Liver (tissue), 9 donors: ENCODE measurements around the gene PDCD10. TPM values are rescaled to one million over a fixed set of nuclear protein-coding genes. Genes with fewer than 3 reads are reported as not detected.

ENCODE experiments used
- DNase-seq: peaks from one replicate; pipeline ENCODE4 v3.0.0-alpha.2; 2017; ENCODE audit warnings: low spot score
- H3K27ac ChIP-seq, 2 donors: one replicate each; pipeline ENCODE4 v1.7.0; 2013; ENCODE audit warnings: inconsistent platforms in 2 of 2, low read length in 2 of 2, control low read depth in 1 of 2, low read depth in 1 of 2, mild to moderate bottlenecking in 1 of 2
- H3K27me3 ChIP-seq, 4 donors: one replicate each; pipeline versions ENCODE4 v1.6.1 to v1.7.0; 2013; ENCODE audit warnings: low read length in 3 of 4, inconsistent platforms in 1 of 4, mild to moderate bottlenecking in 1 of 4, moderate library complexity in 1 of 4; ENCODE audit not compliant: control insufficient read depth in 4 of 4, insufficient read depth in 4 of 4
- H3K36me3 ChIP-seq, 4 donors: one replicate each; pipeline versions ENCODE4 v1.6.1 to v1.7.0; 2013; ENCODE audit warnings: low read length in 3 of 4, mild to moderate bottlenecking in 3 of 4, low read depth in 1 of 4, moderate library complexity in 1 of 4; ENCODE audit not compliant: control insufficient read depth in 4 of 4, insufficient read depth in 3 of 4
- H3K4me1 ChIP-seq, 4 donors: one replicate each; pipeline versions ENCODE4 v1.6.1 to v1.7.0; 2013; ENCODE audit warnings: low read length in 3 of 4, mild to moderate bottlenecking in 3 of 4, moderate library complexity in 1 of 4; ENCODE audit not compliant: control insufficient read depth in 4 of 4, insufficient read depth in 4 of 4
- H3K4me3 ChIP-seq, 3 donors: one replicate each; pipeline versions ENCODE4 v1.6.1 to v1.7.0; 2013; ENCODE audit warnings: low read length in 3 of 3, control low read depth in 1 of 3, low read depth in 1 of 3, mild to moderate bottlenecking in 1 of 3
- H3K9ac ChIP-seq, 2 donors: one replicate each; pipeline ENCODE4 v1.7.0; 2013; ENCODE audit warnings: low read length in 2 of 2, mild to moderate bottlenecking in 2 of 2, moderate library complexity in 2 of 2, control low read depth in 1 of 2, low read depth in 1 of 2
- H3K9me3 ChIP-seq, 4 donors: one replicate each; pipeline versions ENCODE4 v1.6.1 to v1.7.0; 2013; ENCODE audit warnings: low read length in 3 of 4; ENCODE audit not compliant: control insufficient read depth in 4 of 4
- EGR1 ChIP-seq, 2 donors: IDR thresholded peaks; 2 replicates each; pipeline ENCODE4 v1.6.1; 2016 to 2018; ENCODE audit warnings: antibody characterized with exemption in 2 of 2, low read depth in 2 of 2
- FOXA1 ChIP-seq: IDR thresholded peaks from 2 replicates; pipeline ENCODE4 v1.6.1; 2016; ENCODE audit warnings: antibody characterized with exemption
- FOXA2 ChIP-seq: IDR thresholded peaks from 2 replicates; pipeline ENCODE4 v1.6.1; 2016; ENCODE audit warnings: antibody characterized with exemption
- GABPA ChIP-seq, 2 donors: IDR thresholded peaks in 1 of 2; conservative IDR thresholded peaks in 1 of 2; 2 replicates each; pipeline ENCODE4 v1.6.1; 2016; ENCODE audit warnings: antibody characterized with exemption in 2 of 2, mild to moderate bottlenecking in 1 of 2, moderate library complexity in 1 of 2
- HNF4A ChIP-seq, 2 donors: conservative IDR thresholded peaks; 2 replicates each; pipeline ENCODE4 v1.6.1; 2016; ENCODE audit warnings: antibody characterized with exemption in 2 of 2, mild to moderate bottlenecking in 2 of 2
- HNF4G ChIP-seq: IDR thresholded peaks from 2 replicates; pipeline ENCODE4 v1.6.1; 2016; ENCODE audit warnings: antibody characterized with exemption
- JUND ChIP-seq, 2 donors: IDR thresholded peaks; 2 replicates each; pipeline ENCODE4 v1.6.1; 2016; ENCODE audit warnings: antibody characterized with exemption in 2 of 2
- NR2F2 ChIP-seq: IDR thresholded peaks from 2 replicates; pipeline ENCODE4 v1.6.1; 2016; ENCODE audit warnings: antibody characterized with exemption
- RAD21 ChIP-seq, 2 donors: IDR thresholded peaks; 2 replicates each; pipeline ENCODE4 v1.6.1; 2016; ENCODE audit warnings: antibody characterized with exemption in 2 of 2, mild to moderate bottlenecking in 2 of 2
- RXRA ChIP-seq, 2 donors: IDR thresholded peaks; 2 replicates each; pipeline ENCODE4 v1.6.1; 2017 to 2018; ENCODE audit warnings: antibody characterized with exemption in 2 of 2, mild to moderate bottlenecking in 1 of 2
- SP1 ChIP-seq: IDR thresholded peaks from 2 replicates; pipeline ENCODE4 v1.6.1; 2018; ENCODE audit warnings: antibody characterized with exemption, mild to moderate bottlenecking
- TAF1 ChIP-seq: conservative IDR thresholded peaks from 2 replicates; pipeline ENCODE4 v1.6.1; 2016; ENCODE audit warnings: antibody characterized with exemption, mild to moderate bottlenecking
- YY1 ChIP-seq: IDR thresholded peaks from 2 replicates; pipeline ENCODE4 v1.6.1; 2016; ENCODE audit warnings: antibody characterized with exemption, mild to moderate bottlenecking
- polyA plus RNA-seq, 2 donors: library from polyadenylated mRNA; stranded (reverse) in 1 of 2; unstranded in 1 of 2; fragments of 200-250 nt in 1 of 2; fragments of >200 nt in 1 of 2; fragmentation: Nextera tagmentation in 1 of 2; extraction: Ambion mirVana in 1 of 2; gene quantifications; one replicate each; pipeline versions ENCODE4 v1.2.1 to v1.2.3, GENCODE V29; 2013 to 2015
- total RNA-seq, 2 donors: library from RNA; depleted of rRNA; stranded (reverse); fragments of >200 nt; gene quantifications; one replicate each; pipeline ENCODE4 v1.2.3, GENCODE V29; 2014
- TF ChIP-seq, protein P1 (sequence below): IDR thresholded peaks from 2 replicates; pipeline ENCODE4 v1.6.1; 2016; ENCODE audit warnings: antibody characterized with exemption
- TF ChIP-seq, protein P2 (sequence below): IDR thresholded peaks from 2 replicates; pipeline ENCODE4 v1.6.1; 2016; ENCODE audit warnings: antibody characterized with exemption
- TF ChIP-seq, protein P3 (sequence below): fragments of 150-350 bp; IDR thresholded peaks from 2 replicates; pipeline ENCODE4 v1.5.1; 2017; ENCODE audit warnings: improper control_type of control experiment, low read depth, low read length; ENCODE audit not compliant: missing input control
- TF ChIP-seq, protein P4 (sequence below): IDR thresholded peaks from 2 replicates; pipeline ENCODE4 v1.6.1; 2016; ENCODE audit warnings: antibody characterized with exemption, mild to moderate bottlenecking
- TF ChIP-seq, protein P5 (sequence below): IDR thresholded peaks from 2 replicates; pipeline ENCODE4 v1.6.1; 2016; ENCODE audit warnings: antibody characterized with exemption
- donor health status: healthy.
- donor health status: healthy.
- donor health status: healthy.
- donor health status: healthy.
- donor health status: healthy.

PDCD10 gene
- total and polyA plus RNA-seq, 4 donors = 17.5 to 84.0 (median 22.5) TPM

DNA sequence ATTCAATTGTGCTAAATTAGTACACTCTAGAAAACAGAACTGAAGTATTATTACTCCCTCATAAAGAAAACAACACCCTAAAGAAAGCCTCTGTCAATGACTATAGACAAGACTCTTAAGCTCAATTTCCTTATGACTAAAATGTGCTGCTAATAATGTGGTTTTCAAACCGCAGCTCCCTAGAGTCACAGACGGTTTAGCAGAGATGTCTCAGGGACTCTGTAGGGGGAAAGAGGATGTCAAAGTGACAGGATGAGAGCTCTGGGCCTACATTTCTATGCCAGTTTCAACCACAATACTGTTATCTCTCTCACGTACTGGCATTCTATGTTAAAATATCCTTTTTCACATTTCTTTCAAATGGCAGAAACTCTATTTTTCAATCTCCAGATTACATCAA, 43.3 kb downstream of the PDCD10 start (continued):
- TF ChIP-seq, protein P1, sequence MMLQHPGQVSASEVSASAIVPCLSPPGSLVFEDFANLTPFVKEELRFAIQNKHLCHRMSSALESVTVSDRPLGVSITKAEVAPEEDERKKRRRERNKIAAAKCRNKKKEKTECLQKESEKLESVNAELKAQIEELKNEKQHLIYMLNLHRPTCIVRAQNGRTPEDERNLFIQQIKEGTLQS = no peak
- TF ChIP-seq HNF4G (no peak), YY1 (no peak)

DNA sequence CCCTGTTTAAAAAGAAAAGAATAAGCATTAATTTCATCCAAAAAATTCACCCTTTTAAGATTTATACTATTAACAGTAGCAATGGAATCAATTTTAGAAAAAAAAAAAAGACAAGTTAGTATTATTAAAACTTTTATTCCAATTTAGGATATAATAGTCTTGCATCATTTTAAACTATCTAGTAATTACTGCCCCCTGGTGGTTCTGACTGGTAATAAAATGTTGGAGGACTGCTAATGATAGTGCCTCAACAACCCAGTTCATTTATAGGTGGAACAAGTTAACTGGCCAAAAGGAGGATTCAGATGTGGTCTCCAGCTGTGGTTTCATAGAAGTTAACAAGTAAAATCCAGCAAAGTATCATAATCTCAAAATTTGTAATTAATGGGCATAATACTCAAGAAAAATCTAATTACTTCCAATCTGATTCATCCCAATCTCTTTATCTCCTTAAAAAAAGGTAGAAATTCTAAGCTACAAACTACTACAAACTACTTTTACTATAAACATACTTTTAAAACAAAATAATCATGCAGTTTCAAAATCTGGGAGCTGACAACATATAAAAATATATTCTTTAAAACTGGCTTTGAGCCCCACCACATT, 50.2 kb downstream of the PDCD10 start:
- Histone ChIP-seq H3K27ac (no peak overlapping the region), H3K9me3 (no peaks in the 10 kb centered on the region), H3K4me1 (no peaks in the 10 kb centered on the region), H3K4me3 (no peak overlapping the region), H3K9ac (no peak overlapping the region), H3K36me3 (peaks cover 0 to 13% (median 6%) of the 10 kb centered on the region in 4 donors), H3K27me3 (no peaks in the 10 kb centered on the region)
- DNase-seq = peak; percentile 44
- TF ChIP-seq EGR1 (IDR thresholded peaks at IDR 0.05; ENCODE audit: low read depth in 2 of 2) (no peak), SP1 (no peak), GABPA (IDR thresholded peaks at IDR 0.05 in 1 of 2, conservative IDR thresholded peaks at IDR 0.05 in 1 of 2) (no peak), TAF1 (no peak), HNF4A (conservative IDR thresholded peaks at IDR 0.05) (no peak), JUND (IDR thresholded peaks at IDR 0.05) (no peak), FOXA1 (no peak), NR2F2 (no peak), RXRA (IDR thresholded peaks at IDR 0.05) (no peak), HNF4G (no peak), FOXA2 (no peak), RAD21 (IDR thresholded peaks at IDR 0.05) (peak; percentile 70 to 75), YY1 (no peak)
- TF ChIP-seq, protein P2, sequence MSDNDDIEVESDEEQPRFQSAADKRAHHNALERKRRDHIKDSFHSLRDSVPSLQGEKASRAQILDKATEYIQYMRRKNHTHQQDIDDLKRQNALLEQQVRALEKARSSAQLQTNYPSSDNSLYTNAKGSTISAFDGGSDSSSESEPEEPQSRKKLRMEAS = no peak
- TF ChIP-seq, protein P3, sequence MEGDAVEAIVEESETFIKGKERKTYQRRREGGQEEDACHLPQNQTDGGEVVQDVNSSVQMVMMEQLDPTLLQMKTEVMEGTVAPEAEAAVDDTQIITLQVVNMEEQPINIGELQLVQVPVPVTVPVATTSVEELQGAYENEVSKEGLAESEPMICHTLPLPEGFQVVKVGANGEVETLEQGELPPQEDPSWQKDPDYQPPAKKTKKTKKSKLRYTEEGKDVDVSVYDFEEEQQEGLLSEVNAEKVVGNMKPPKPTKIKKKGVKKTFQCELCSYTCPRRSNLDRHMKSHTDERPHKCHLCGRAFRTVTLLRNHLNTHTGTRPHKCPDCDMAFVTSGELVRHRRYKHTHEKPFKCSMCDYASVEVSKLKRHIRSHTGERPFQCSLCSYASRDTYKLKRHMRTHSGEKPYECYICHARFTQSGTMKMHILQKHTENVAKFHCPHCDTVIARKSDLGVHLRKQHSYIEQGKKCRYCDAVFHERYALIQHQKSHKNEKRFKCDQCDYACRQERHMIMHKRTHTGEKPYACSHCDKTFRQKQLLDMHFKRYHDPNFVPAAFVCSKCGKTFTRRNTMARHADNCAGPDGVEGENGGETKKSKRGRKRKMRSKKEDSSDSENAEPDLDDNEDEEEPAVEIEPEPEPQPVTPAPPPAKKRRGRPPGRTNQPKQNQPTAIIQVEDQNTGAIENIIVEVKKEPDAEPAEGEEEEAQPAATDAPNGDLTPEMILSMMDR = peak; percentile 78
- TF ChIP-seq, protein P4, sequence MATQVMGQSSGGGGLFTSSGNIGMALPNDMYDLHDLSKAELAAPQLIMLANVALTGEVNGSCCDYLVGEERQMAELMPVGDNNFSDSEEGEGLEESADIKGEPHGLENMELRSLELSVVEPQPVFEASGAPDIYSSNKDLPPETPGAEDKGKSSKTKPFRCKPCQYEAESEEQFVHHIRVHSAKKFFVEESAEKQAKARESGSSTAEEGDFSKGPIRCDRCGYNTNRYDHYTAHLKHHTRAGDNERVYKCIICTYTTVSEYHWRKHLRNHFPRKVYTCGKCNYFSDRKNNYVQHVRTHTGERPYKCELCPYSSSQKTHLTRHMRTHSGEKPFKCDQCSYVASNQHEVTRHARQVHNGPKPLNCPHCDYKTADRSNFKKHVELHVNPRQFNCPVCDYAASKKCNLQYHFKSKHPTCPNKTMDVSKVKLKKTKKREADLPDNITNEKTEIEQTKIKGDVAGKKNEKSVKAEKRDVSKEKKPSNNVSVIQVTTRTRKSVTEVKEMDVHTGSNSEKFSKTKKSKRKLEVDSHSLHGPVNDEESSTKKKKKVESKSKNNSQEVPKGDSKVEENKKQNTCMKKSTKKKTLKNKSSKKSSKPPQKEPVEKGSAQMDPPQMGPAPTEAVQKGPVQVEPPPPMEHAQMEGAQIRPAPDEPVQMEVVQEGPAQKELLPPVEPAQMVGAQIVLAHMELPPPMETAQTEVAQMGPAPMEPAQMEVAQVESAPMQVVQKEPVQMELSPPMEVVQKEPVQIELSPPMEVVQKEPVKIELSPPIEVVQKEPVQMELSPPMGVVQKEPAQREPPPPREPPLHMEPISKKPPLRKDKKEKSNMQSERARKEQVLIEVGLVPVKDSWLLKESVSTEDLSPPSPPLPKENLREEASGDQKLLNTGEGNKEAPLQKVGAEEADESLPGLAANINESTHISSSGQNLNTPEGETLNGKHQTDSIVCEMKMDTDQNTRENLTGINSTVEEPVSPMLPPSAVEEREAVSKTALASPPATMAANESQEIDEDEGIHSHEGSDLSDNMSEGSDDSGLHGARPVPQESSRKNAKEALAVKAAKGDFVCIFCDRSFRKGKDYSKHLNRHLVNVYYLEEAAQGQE = no peak
- TF ChIP-seq, protein P1 = peak; percentile 65
- TF ChIP-seq, protein P5, sequence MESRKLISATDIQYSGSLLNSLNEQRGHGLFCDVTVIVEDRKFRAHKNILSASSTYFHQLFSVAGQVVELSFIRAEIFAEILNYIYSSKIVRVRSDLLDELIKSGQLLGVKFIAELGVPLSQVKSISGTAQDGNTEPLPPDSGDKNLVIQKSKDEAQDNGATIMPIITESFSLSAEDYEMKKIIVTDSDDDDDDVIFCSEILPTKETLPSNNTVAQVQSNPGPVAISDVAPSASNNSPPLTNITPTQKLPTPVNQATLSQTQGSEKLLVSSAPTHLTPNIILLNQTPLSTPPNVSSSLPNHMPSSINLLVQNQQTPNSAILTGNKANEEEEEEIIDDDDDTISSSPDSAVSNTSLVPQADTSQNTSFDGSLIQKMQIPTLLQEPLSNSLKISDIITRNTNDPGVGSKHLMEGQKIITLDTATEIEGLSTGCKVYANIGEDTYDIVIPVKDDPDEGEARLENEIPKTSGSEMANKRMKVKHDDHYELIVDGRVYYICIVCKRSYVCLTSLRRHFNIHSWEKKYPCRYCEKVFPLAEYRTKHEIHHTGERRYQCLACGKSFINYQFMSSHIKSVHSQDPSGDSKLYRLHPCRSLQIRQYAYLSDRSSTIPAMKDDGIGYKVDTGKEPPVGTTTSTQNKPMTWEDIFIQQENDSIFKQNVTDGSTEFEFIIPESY = no peak
